Stimulated activated CD4-positive, alpha-beta T cell treated with anti-CD3 and anti-CD28 coated beads, Interleukin-12 subunit alpha, Interleukin-12 subunit beta, amount 100 ng/mL, for 48 hours (primary cell): ENCODE data around the gene ATP6V0E1.

Source experiments
- DNase-seq, 3 donors: peaks; one replicate each; pipeline ENCODE4 v3.0.0-alpha.2; 2020; ENCODE audit warnings: low read depth in 2 of 3, low spot score in 1 of 3

ATP6V0E1 gene

DNA sequence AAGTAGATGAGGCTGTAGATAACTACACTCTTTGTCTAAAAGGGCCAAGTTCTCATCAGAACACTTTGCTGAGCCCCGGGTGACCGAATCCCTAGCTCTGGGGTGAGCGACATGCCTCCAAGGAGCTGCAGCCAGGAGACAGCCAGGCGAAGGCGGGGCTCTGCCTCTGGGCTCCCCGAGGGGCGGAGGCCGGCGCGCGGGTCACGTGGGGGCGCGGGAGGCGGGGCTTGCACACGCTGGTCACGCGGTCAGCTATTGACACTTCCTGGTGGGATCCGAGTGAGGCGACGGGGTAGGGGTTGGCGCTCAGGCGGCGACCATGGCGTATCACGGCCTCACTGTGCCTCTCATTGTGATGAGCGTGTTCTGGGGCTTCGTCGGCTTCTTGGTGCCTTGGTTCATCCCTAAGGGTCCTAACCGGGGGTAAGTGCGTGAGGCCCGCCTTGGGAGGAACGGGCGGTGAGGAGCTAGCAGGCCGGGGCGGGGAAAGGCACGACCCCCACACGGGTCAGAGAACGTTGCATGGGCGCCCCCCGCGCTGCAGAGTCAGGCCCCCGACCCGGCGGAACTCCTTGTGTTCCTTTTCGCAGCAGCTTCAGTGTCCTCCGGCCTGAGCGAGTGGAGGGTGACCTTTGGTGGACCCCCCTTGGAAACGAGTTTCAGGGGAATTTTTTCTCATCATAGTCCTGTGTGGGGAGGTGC is at the start of gene ATP6V0E1:
Gene ATP6V0E1, plus strand, starts transcription at position 230 of the 702 bp plus-strand sequence. Its CDS starts 90 bp downstream, at position 320.
- DNase-seq: peak; percentile 91 to 96 (median 92)

- no peak for DNase-seq
These were observed 48.5 kb upstream of the ATP6V0E1 start for GRCh38 chr5:172935096-172935495.

DNA sequence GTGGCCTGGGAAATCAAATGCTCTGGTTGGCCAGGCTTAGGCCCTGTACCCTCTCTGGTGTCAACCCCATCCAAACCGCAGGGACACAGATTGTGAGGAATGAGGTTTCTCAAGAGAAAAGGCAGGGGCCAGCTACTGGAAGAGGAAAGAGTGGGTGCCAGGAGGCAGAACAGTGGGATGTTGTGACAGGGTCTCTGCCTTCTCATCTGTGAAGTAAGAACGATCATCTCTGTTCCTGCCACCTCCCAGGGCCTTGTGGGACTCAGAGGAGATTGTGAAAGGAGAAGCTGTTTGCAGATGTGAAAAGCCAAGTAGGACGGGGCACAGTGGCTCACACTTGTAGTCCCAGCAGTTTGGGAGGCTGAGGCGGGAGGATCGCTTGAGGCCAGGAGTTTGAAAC is 47.2 kb upstream of the ATP6V0E1 start:
- DNase-seq: no peak

- DNase-seq: no peak
These were observed 44.5 kb upstream of the ATP6V0E1 start for GRCh38 chr5:172939071-172939470.

DNA sequence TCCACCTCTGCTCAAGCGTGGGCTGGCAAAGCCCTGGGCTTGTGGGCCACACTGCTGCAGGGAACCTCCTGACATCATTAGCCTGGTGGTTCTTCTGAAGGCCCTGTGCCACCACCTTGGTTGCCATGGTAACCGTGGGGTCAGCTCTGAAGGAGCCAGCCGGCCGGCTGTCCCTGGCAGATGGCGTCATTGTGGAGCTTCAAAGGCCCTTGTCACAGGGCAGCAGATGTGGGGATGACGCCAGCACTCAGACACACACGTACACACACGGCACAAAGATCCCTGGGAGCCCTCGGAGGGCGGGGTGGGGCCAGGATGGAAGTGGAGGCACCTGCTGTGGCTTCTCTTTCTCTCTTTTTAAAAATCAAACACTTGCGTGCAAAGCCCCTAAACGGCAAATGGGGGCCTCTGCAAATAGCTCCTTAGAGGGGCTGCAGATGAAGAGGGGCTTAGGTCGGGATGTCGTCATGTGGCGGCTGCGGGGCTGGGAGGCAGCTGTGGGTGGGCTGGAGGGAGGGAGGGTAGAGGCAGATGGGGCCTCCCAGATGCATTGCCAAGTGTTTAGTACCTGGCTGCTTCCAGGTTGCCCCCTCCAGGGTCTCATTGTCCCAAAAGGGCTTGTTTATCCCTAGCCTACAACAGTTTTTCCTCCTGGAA is 43.8 kb upstream of the ATP6V0E1 start:
- DNase-seq: no peak

GRCh38 chr5:172940268-172941066 is 43.1 kb upstream of the ATP6V0E1 start:
- no peak for DNase-seq

DNA sequence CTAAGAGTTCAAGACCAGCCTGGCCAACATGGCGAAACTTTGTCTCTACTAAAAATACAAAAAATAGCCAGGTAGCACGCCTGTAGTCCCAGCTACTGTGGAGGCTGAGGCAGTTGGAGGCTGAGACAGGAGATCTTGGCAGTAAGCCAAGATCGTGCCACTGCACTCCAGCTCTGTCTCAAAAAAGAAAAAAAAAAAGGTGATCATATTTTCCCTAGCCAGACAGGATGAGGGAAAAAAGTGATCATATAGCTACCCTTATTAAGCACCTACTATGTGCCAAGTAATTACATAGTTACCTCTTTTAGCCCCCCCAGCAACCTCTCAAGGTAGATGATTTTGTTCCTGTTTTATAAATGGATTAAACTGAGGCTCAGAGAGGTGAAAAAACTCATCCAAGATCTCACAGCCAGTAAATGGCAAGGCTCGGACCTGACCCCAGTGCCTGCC is 42.5 kb upstream of the ATP6V0E1 start:
- DNase-seq: no peak

DNA sequence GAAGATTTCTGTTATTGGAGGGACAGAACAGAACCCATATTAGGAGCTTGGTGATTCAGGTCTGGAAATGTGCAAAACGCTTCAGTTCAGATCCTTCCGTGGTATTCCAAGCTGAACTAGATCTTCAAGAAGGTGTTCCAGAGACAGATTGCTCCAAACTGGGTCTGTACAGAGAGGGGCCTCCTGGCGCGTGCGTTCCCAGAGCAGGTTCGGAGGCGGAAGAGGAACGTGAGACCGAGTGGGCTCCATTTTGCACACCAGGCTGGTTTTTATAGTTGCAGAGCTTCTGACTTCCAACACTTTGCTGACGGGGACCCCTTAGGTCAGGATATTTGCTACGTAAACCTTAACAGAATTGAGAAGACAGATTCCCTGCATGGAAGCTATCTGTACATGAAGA is 41.0 kb upstream of the ATP6V0E1 start:
- no peak for DNase-seq

DNA sequence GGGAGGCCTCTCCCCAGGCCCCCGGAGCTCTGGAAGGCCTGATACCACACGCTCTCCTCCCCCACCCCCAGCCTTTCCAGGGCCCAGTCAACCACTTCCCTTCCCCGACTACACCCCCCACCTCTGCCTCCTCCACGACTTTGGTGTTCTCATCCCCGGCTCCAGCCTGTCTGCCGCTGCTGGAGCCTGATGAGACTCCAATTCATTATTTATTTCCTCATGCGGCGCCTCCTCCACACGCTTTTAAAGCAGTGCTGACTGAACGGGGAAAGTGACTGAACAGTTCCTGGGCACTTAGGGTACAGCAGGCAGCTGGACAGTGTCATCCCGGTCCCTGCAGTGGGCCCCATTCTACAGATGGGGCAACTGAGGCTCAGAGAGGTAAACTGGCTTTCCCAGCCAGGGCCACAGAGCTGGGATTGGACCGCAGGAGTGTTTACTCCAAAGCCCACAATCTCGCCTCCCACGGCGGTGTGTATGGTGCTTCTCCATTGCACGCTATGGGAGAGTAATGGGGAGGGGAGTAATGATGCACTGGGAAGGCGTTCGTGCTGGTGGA is 40.2 kb upstream of the ATP6V0E1 start:
- no peak for DNase-seq

DNA sequence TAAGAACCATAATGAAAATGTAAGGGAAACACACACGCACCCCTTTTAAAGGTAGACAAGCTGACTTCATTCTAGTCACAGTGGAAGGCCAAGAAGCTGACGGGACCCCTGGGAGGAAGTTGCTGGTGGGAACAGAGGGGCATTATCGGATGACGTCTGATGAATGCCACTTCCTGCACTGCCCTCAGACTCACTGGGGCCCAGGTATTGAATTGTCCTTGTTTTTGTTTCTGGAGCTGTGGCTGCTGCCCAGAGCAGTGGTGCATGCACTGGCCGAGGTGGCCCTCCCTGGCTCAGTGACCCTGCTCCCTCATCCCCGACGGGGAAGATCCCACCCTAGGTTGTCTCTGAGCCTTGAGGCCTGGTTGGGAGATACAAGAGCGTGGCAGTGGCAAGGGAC is 39.7 kb upstream of the ATP6V0E1 start:
- no peak for DNase-seq

GRCh38 chr5:172944741-172945140 is 38.8 kb upstream of the ATP6V0E1 start:
- DNase-seq: no peak

DNA sequence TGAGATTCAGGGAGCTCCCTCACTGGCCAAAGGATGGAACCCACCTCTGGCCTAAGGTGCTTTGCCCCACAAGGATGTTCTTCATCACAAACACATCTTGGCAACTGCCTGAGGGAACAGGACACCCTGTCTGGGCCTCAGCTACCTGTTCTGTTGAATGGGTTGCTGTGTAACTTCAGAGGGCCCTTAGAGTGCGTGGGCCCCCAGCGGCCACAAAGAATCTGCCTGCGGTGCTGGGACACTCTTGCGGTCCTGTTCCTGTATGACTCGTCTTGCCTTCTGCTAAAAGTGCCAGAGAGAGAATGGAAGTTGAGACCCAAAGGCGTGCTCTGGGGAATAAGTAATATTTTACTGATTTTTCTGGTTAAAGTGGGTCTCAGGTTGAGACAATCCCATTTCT is 38.4 kb upstream of the ATP6V0E1 start:
- no peak for DNase-seq

- DNase-seq: no peak
These were observed 37.4 kb upstream of the ATP6V0E1 start for GRCh38 chr5:172946146-172946545.

GRCh38 chr5:172949426-172949825 is 34.1 kb upstream of the ATP6V0E1 start:
- DNase-seq: no peak

GRCh38 chr5:172950176-172950965 is 33.2 kb upstream of the ATP6V0E1 start:
- no peak for DNase-seq

DNA sequence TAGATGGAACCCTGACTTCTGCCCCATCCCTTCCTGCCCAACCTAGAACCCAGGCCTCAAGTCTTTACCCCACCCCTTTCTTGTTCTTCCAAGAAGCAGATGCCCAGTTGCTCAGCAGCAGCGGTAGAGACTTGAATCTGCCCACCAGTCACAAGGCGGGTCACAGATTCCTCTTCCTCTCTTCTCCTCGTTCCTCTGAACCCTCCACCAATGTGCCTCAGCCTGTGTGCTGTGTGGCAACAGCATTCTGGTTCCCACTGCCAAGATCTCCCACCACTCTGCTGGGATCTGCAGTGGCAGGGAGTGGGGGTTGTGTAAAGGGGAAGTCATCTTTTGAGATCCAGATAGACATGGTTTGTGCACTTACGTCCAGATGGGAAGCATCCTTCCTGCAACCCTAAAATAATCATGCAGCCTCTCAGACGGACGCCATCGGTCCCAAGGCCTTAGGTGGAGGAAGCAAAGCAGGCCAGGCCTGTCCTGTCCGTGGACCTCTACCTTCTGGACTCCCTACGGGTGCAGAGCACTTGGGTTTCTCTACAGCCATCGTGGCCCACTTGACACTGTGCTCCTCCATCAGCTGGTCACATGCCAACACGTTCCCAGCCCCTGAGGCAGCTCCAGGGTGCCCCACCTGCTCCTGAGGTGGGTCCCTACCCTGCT is 32.1 kb upstream of the ATP6V0E1 start:
- no peak for DNase-seq

DNA sequence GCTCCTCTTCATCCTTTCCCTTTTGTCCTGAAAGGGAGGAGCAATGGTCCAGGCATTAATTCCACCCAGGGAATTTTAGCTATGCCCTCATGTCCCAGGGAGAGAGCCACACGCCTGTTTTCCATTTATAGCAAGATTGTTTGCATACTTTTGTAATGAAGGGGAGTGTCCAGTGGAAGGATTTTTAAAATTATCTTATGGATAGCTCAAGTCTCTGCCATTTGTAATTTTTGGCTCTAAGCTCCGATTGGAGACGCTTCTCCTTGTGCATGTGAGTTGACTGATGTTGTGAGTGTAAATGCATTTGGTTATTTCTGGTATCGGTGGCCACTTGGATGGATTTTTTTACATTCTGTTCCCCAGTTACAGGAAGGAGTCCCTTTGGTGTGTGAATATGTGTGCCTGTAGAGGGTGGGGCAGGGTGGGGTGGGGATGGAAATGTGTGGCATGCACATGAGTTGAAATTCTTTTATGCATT is 31.5 kb upstream of the ATP6V0E1 start:
- DNase-seq: no peak

DNA sequence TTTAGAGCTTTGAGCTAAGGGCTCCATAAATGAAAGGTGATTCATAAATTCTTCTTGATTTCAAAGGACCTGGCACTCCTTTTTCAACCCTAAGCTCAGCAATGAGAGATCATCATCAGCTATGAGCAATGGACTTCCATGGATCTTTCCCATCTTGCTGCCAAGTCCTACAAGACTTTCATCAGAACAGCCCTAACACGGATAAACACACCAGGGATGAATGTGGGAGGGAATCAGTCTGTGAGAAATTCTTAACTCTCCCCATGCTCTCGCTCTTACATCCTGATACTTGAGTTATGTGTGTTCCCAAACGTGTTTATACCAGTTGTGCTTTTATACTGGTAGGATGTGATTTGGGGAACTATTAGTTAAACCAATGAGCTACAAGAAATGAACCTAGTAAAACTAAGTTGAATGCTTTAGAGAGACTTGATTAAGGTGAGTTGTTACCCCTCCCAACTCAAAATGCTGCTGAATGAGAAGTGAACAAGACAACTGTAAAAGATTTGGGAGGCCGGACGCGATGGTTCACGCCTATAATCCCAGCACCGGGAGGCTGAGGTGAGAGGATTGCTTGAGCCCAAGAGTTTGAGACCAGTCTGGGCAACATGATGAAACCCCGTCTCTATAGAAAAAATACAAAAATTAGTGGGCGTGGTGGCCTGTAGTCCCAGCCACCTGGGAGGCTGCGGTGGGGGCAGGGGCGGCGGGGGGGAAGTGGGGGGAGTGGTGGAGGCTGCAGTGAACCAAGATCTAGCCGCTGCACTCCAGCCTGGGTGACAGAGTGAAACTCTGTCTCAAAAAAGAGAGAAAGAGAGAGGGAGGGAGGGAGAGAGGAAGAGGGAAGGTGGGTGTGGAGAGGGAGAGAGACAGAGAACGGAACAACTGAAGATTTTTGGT is 29.5 kb upstream of the ATP6V0E1 start:
- no peak for DNase-seq

DNA sequence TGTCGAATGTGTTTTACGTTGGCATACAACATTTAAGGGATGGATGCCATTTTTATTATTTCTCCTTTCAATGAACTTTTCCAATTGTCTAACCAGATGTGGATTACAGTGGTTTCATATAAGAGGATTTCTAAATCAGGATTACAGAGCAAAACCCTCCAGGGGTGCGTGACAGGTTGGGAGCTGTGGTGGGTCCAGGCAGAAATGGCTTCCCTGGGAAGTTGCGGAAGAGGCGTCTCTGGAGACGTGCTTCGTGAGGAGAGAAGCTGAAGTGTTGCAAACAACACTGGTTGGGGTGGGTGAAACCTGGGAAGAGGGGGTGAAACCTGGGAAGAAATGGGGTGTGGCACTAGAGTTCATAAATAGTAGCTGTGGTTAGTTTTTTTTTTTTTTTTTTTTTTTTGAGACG is 28.8 kb upstream of the ATP6V0E1 start:
- no peak for DNase-seq
